ENCODE measurements around the gene KIRREL1.

Gene KIRREL1

GRCh38 chr1:158068918-158069317, 75.5 kb downstream of the KIRREL1 start:
- Histone ChIP-seq H3K4me3 (peak overlapping the region; percentile 44), H3K27ac (peak overlapping the region in 1 of 2 donors; percentile 45)
- no peak for TF ChIP-seq CTCF (IDR thresholded peaks at IDR 0.05)
- no peak for DNase-seq (ENCODE audit: low spot score)

GRCh38 chr1:158071138-158071537, 77.7 kb downstream of the KIRREL1 start:
- no peak for DNase-seq (ENCODE audit: low spot score)
- no peak for TF ChIP-seq CTCF (IDR thresholded peaks at IDR 0.05)
- Histone ChIP-seq H3K27ac (no peak overlapping the region), H3K4me3 (no peak overlapping the region)

GRCh38 chr1:158075078-158075477, 81.6 kb downstream of the KIRREL1 start:
- Histone ChIP-seq H3K27ac (peak overlapping the region in 1 of 2 donors; percentile 23), H3K4me3 (no peak overlapping the region)
- DNase-seq (ENCODE audit: low spot score) = no peak
- TF ChIP-seq CTCF (IDR thresholded peaks at IDR 0.05) = no peak

- DNase-seq (ENCODE audit: low spot score) = no peak
- no peak overlapping the region for H3K27ac ChIP-seq
- TF ChIP-seq CTCF (IDR thresholded peaks at IDR 0.05) = no peak
- no peak overlapping the region for H3K4me3 ChIP-seq
Observed at GRCh38 chr1:158076441-158076840, 83.0 kb downstream of the KIRREL1 start.

- DNase-seq (ENCODE audit: low spot score) = no peak
- TF ChIP-seq CTCF (IDR thresholded peaks at IDR 0.05) = no peak
- H3K4me3 ChIP-seq = no peak overlapping the region
- H3K27ac ChIP-seq = no peak overlapping the region
Observed at GRCh38 chr1:158077411-158078256, 84.2 kb downstream of the KIRREL1 start.

- TF ChIP-seq CTCF (IDR thresholded peaks at IDR 0.05) = no peak
- peak overlapping the region in 1 of 2 donors; percentile 3 for H3K27ac ChIP-seq
- H3K4me3 ChIP-seq = no peak overlapping the region
- DNase-seq (ENCODE audit: low spot score) = no peak
Observed at GRCh38 chr1:158078569-158079080, 85.2 kb downstream of the KIRREL1 start.

GRCh38 chr1:158080066-158080465, 86.6 kb downstream of the KIRREL1 start:
- H3K4me3 ChIP-seq = no peak overlapping the region
- H3K27ac ChIP-seq = no peak overlapping the region
- TF ChIP-seq CTCF (IDR thresholded peaks at IDR 0.05) = no peak
- no peak for DNase-seq (ENCODE audit: low spot score)
